Parathyroid adenoma (tissue), 2 donors: ENCODE data around the gene CSAG2.

Experiments used
- H2AFZ ChIP-seq: fragments of 300-600 bp; sonication (generic); one replicate; pipeline ENCODE4 v1.7.0; 2017; ENCODE audit warnings: antibody characterized with exemption, mild to moderate bottlenecking
- H3K27ac ChIP-seq: fragments of 300-600 bp; sonication (generic); one replicate; pipeline ENCODE4 v1.7.0; 2017
- H3K27me3 ChIP-seq: fragments of 300-600 bp; sonication (generic); one replicate; pipeline ENCODE4 v1.7.0; 2017; ENCODE audit warnings: low read length; ENCODE audit not compliant: control insufficient read depth, insufficient read depth
- H3K36me3 ChIP-seq: fragments of 300-600 bp; sonication (generic); one replicate; pipeline ENCODE4 v1.7.0; 2017; ENCODE audit warnings: low read length; ENCODE audit not compliant: control insufficient read depth, insufficient read depth
- H3K4me1 ChIP-seq: fragments of 300-600 bp; sonication (generic); one replicate; pipeline ENCODE4 v1.7.0; 2017; ENCODE audit warnings: control low read depth
- H3K4me2 ChIP-seq: fragments of 300-600 bp; sonication (generic); one replicate; pipeline ENCODE4 v1.7.0; 2017; ENCODE audit warnings: low read length
- H3K4me3 ChIP-seq: fragments of 300-600 bp; sonication (generic); one replicate; pipeline ENCODE4 v1.7.0; 2017; ENCODE audit warnings: low read depth, low read length
- H3K79me2 ChIP-seq: fragments of 300-600 bp; sonication (generic); one replicate; pipeline ENCODE4 v1.7.0; 2017; ENCODE audit warnings: control low read depth
- H3K9ac ChIP-seq: fragments of 300-600 bp; sonication (generic); one replicate; pipeline ENCODE4 v1.7.0; 2017; ENCODE audit warnings: mild to moderate bottlenecking
- H3K9me3 ChIP-seq: fragments of 300-600 bp; sonication (generic); one replicate; pipeline ENCODE4 v1.7.0; 2017; ENCODE audit warnings: low read length; ENCODE audit not compliant: control insufficient read depth
- TF ChIP-seq, protein P1 (sequence below): fragments of 300-600 bp; sonication (generic); IDR thresholded peaks from one replicate; pipeline ENCODE4 v1.7.0; 2017; ENCODE audit warnings: antibody characterized with exemption, mild to moderate bottlenecking
- donor health status: primary hyperparathyroidism.

The CSAG2 gene

DNA sequence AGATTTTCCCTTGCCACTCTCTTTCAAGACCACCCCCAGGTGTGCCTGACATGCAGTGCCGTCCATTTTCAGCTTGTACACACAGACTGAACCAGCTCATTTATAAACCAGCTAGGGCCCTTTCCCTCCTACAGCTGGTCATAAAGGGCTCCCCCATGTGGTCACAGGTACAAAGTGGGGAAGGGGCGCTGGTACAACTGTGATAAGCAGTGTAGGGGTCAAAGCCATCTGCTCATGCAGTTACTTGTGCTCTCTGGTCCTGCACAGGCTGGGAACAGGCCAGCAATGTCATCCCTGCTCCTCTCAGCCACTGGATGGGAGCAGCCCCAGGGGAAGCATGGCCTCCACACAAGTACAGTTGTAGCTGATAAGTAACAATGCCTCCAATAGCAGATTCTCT lies 50.8 kb downstream of the CSAG2 start:
- Histone ChIP-seq H2AFZ (no peak overlapping the region), H3K4me2 (no peak overlapping the region), H3K4me3 (no peak overlapping the region), H3K79me2 (no peaks in the 10 kb centered on the region), H3K9me3 (no peaks in the 10 kb centered on the region), H3K4me1 (no peaks in the 10 kb centered on the region), H3K36me3 (no peaks in the 10 kb centered on the region), H3K9ac (no peak overlapping the region), H3K27ac (no peak overlapping the region), H3K27me3 (no peaks in the 10 kb centered on the region)
- TF ChIP-seq, protein P1, sequence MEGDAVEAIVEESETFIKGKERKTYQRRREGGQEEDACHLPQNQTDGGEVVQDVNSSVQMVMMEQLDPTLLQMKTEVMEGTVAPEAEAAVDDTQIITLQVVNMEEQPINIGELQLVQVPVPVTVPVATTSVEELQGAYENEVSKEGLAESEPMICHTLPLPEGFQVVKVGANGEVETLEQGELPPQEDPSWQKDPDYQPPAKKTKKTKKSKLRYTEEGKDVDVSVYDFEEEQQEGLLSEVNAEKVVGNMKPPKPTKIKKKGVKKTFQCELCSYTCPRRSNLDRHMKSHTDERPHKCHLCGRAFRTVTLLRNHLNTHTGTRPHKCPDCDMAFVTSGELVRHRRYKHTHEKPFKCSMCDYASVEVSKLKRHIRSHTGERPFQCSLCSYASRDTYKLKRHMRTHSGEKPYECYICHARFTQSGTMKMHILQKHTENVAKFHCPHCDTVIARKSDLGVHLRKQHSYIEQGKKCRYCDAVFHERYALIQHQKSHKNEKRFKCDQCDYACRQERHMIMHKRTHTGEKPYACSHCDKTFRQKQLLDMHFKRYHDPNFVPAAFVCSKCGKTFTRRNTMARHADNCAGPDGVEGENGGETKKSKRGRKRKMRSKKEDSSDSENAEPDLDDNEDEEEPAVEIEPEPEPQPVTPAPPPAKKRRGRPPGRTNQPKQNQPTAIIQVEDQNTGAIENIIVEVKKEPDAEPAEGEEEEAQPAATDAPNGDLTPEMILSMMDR: no peak
